Epithelial cell of esophagus (primary cell): ENCODE measurements around the gene TRIM47.

Experiments used
- DNase-seq: peaks from one replicate; pipeline ENCODE4 v3.0.0; 2010; ENCODE audit warnings: low read depth
- H3K4me3 ChIP-seq: 2 replicates; pipeline ENCODE4 v1.5.1; 2011; ENCODE audit warnings: mild to moderate bottlenecking, low read length, control low read depth
- TF ChIP-seq, protein P1 (sequence below): IDR thresholded peaks from 2 replicates; pipeline ENCODE4 v1.5.1; 2011; ENCODE audit warnings: low read depth, mild to moderate bottlenecking, low read length, control low read depth, inconsistent platforms; ENCODE audit not compliant: insufficient read depth; ENCODE audit errors: missing control alignments

The TRIM47 gene

DNA sequence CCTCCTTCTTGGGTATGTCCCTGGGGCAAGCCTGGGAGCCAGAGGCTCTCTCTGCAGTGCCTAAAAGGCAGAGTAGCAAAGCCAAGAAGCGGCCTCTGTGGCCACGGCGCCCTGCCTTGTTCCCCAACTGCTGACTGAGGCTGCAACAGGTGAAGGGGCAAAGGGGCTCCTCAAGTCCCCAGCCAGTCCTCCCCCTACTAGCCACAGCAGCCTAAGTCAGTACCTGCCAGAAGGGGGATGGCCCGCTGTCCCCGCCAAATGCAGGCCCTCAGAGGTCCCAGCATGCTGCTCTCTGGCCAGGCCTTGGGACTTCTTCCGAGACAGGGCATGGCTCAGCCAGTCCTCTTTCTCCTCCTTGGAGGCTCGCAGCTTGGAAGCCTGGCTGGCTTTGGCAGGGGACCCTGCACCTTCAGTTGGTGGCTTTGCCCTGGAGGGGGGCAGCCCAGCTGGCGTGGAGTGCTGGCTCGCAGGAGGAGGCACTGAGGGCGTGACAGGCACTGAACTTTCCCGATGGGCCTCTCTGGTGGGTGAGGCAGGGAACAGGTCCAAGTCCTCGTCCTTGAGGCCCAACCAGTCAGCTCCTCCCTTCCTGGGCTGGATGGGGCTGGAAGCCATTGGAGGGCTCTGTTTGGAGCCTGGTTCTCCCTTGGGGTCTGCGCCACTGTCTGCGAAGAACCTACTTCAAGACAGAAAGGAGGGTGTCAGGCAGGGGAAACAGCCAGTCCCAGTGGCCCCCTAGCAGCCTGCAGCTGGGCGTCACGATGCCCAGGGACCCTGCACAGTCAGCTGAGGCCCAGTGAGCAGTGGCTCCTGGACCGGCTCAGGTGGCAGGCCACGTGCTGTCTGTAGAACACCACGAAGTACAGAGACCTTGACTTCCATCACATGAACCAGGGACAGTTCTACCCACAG, 44.8 kb upstream of the TRIM47 start:
- DNase-seq: no peak
- TF ChIP-seq, protein P1, sequence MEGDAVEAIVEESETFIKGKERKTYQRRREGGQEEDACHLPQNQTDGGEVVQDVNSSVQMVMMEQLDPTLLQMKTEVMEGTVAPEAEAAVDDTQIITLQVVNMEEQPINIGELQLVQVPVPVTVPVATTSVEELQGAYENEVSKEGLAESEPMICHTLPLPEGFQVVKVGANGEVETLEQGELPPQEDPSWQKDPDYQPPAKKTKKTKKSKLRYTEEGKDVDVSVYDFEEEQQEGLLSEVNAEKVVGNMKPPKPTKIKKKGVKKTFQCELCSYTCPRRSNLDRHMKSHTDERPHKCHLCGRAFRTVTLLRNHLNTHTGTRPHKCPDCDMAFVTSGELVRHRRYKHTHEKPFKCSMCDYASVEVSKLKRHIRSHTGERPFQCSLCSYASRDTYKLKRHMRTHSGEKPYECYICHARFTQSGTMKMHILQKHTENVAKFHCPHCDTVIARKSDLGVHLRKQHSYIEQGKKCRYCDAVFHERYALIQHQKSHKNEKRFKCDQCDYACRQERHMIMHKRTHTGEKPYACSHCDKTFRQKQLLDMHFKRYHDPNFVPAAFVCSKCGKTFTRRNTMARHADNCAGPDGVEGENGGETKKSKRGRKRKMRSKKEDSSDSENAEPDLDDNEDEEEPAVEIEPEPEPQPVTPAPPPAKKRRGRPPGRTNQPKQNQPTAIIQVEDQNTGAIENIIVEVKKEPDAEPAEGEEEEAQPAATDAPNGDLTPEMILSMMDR: no peak
- H3K4me3 ChIP-seq: no peak overlapping the region

DNA sequence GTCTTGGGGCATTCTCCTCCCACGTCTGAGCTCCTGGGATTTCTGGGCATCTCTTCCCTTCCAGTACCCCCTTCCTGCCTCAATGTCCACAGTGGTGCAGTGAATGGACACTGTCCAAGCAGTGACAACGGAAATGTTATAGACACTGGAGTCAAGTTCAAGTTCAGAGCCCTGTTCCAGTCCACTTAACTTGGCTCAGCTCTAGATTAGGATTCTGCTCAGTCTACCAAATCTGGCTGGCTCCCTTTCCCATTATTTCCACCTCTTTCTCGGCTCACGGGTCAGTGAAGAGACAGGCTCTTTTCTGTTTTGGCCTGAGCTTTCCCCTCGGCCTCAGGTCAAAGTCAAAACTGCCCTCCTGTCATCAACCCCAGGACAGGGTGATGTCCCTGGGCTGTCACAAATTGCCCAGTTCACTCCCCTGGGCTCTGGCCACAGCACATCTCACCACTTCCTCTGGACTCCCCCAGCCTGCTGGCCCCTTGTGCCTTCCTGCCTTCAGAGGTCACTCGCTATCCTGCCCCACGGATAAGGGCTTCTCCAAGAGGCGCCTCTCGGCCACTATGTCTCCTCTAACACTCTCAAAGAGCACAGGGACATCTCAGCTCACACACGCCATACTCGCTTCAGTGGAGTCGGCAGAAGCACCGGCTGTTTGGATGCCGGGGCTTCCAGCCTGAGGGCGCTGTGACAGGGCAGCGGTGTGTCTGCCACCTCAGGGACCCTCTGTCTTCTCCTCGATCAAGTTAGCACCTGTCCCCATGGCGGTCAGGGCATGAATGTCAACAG, 44.0 kb upstream of the TRIM47 start:
- no peak overlapping the region for H3K4me3 ChIP-seq
- TF ChIP-seq, protein P1: no peak
- no peak for DNase-seq

DNA sequence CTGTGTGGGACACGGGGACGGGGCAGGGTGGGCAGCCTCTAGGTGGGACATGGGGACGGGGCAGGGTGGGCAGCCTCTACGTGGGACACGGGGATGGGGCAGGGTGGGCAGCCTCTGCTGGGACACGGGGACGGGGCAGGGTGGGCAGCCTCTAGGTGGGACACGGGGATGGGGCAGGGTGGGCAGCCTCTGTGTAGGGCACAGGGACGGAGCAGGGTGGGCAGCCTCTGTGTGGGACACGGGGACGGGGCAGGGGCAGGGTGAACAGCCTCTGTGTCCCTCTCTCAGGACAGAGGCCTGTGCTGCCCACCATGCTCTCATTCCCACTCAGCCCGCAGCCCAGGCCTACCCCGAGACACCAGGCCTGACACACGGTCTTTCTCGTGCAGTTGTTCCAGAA, 43.2 kb upstream of the TRIM47 start:
- TF ChIP-seq, protein P1: no peak
- no peak for DNase-seq
- H3K4me3 ChIP-seq: no peak overlapping the region

DNA sequence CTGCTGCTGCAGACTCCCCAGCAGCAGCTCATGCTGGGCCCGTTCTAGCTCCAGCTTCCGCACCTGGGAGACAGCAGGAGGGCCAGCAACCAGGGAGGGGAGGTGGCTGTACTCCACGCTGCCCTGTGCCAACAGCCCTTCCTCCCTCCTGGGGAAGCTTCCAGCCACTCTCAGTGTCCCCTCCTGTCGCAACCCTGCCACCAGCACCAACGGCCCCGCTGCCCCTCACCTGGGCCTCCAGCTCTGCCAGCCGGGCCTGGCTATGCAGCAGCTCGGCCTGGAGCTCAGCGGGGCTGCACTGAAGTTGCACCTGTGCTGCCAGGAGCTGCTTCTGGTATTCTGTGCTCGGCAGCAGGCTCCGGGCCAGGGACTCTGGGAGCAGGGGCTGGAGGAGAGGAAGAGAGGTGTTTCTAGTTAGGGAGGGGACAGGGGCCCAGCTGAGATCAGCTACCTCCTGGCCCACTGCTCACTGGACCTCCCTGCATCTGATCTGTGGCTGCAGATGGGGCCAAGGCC, 41.7 kb upstream of the TRIM47 start:
- DNase-seq: no peak
- no peak overlapping the region for H3K4me3 ChIP-seq
- TF ChIP-seq, protein P1: no peak

DNA sequence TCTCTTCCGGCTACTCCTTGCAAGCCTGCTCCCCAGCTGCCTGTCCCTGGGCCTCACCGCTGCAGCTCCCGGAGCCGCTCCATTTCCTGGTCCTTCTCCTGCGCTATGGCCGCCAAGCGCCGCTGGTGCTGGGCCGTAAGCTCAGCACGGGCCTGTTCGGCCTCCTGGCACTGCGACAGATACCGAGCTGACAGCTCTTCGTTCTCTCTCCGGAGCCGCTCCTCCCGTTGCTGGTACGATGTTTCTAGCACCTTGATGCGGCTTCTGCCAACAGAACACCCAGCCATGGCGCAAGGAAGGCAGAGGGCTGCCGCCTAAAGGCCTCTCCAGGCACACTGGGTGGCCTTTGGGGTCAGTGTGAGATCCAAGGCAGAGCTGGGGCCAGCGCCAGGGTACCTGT, 41.2 kb upstream of the TRIM47 start:
- TF ChIP-seq, protein P1: no peak
- H3K4me3 ChIP-seq: no peak overlapping the region
- DNase-seq: no peak

DNA sequence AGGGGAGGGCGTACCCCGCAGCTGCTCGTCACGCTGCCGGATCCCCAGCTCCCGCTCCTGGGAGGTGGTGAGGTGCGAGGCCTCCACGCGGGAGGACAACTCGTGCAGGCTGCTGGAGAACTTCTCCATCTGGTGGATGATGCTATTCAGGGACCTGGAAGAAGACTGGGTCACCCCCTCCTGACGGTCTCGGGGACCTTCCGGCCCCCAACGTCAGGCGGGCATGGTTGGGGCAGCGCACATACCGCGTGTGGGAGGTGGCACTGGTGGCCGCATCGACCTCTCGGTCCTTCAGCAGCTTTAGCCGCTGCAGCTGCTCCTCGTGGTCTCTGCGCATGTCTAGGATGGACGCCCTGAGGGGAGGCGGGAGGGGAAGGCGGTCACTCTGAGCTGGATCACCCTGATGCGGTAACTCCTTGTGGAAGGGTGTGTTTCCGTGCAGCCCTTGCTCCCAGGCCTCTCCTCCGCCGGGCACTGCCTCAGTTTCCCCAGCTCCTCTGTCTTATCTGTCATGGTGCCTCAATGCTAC, 39.6 kb upstream of the TRIM47 start:
- H3K4me3 ChIP-seq: no peak overlapping the region
- TF ChIP-seq, protein P1: no peak
- no peak for DNase-seq
